GM04504 (cell line): ENCODE measurements around the gene SENP1.
"Not testable (repeated sequence)": the region's sequence is repeated elsewhere in the genome, so short reads cannot be mapped to it uniquely, and the experiment has no call there.

Experiments
- DNase-seq: peaks from one replicate; pipeline ENCODE4 v3.0.0-alpha.2; 2012; ENCODE audit warnings: low read depth

SENP1 gene

DNA sequence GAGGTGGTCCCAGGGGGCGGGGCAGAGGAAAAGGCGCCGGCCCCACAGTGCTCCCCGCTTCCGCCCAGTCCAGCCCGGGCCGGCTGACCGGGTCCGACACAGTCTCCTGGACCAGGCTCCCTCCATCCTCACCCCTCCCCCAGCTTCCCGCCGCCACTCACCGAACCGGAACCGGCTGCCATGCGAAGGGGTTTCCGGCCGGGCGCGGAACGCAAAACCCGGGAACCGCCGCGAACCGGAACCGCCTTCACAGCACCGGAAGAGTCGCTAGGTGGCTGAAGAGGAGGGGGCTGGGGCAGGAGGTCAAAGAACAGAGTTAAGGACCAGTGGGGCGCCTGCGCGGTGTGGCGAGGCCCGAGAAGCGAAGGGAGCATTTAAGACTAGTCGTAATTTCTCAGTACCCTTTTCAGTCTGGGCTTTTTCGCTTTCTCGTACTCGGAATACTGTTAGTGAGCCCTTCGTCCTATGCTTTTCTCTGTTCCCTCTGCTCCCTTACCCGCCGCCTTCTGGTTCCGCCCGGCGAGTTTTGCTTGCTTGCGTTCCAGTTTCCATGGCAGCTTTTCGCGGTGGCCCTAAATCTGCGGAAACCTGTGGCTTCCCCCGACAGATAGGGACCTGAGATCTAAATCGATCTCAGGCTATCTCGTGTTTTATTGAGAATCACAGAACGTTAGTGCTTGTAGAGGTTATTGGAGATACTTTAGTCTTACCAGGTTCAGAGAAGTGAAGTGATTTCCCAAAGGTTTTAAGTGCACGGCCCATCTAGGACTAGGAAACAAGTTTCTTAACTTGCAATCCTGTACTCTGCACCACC is at the start of gene SENP1:
TSS of gene SENP1 (minus strand) at position 213 of the 814 bp plus-strand sequence. CDS start 4,607 bp downstream, outside the sequence.
- DNase-seq, result peak; percentile 67

DNA sequence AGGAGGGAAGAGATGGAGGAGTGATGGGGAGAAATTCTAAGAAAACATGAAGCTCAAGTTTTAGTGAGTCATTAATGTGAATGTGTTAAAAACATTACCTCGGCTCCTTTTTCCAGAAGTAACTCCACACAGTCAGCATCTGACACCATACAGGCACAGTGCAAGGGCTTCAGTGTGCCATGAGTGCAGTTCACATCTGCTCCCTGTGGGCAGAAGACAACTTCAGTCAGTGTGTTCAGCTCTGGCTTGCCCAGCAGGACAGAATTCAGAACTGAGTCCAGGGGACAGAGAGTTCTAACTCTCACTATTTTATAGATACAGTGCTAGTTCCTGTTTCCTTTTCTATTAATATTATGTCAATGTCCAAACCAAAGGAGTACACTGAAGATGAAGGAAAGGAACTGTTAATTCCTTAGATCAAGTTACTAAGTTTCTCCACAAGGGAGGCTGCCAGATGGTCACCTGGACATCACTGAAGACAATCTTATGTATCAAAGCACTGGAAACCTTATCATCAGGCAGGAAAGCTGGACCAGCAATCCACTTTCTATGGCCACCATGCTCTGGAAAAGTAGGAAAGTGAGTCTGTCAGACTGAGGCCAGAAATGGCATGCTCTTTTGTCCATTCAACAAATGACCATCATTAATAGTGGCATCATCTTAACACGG is 45.4 kb upstream of the SENP1 start:
- no peak for DNase-seq

DNA sequence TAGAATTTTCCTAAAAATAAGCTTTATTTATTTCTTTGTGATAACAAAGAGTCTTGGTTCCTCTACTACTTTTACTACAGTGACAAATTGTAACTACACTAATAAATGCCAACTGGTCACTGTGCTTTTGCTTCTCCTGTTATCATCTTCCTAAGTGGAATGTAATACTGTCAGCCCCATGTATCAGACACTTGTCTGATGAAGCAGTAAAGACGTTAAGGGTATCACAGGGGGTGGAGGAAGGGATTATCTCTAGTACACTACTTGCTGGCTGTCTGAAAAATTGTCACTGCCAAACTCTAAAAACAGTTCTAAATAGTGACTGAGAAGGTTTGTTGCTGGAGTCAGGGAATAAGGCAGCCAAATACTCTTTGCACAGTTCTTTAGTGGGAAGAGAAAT is 40.1 kb upstream of the SENP1 start:
- no peak for DNase-seq

DNA sequence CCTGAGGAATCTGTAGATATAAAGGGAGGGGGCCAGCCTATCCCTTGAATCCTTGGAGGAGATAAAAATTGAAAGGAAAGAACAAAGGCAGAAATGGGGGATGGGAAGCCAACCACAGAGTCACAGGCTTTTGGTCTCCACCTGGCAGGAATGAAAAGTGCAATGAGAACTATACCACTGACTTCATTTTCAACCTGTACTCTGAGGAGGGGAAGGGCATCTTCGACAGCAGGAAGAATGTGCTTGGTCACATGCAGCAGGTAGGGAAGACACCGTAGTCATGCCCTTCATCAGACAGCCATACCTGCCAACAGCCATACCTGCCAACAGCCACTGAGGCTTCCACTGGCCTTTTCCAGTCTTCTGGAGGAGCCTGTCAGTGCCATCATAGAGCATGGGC is 38.0 kb upstream of the SENP1 start:
- DNase-seq, result no peak

DNA sequence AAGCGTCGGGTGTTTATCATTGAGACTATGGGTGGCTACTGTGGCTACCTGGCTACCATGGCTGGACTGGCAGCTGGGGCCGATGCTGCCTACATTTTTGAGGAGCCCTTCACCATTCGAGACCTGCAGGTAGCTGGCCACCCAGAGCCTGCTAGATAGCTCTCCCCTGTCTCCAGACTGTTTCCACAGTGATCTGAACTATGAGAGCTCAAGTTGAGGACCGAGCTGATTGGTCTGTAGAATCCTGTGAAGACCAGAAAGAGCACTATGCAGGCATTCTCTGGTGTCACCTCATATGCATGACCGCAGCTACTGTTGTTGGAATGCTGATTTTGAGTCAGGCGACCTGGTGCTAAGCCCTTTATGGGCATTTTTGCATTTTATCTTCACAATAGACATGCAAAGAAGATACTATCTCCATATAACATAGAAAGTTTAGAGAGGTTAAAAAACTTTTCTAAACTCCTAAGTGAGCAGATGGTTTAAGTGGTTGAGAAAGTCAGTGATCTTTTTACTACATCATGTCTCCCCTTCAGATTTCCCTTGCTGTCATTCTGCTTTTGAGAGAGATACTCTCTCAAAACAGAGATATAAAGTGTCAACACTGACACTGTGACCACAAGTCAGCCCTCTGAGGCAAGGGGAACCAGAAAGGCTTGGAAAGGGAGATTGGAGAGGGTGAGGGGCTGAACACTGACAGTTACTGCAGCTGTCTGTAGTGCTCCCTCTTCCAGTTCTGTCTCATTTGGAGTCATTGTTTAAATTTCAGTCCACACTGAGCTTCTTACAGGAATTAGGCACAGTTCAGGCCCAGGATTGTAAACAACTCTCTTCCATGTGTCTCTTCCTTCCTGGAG is 37.2 kb upstream of the SENP1 start:
- DNase-seq, result no peak

DNA sequence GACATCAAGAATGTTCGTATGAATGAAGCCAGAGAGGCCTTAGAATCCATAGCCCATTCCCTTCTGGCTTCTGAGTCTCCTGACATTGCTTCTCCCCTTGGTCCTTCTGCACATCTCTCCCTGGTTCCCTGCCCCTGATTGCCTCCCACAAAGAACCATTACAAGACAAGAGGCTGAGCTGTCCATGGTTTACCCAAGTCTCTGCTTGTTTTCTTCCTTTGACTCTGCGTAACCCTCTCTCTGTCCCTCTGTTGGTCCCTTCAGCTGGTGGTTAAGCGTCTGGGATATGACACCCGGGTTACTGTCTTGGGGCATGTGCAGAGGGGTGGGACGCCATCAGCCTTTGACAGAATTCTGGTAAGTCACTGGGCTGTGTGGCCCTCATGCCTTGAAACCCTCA is 29.1 kb upstream of the SENP1 start:
- DNase-seq, result no peak

DNA sequence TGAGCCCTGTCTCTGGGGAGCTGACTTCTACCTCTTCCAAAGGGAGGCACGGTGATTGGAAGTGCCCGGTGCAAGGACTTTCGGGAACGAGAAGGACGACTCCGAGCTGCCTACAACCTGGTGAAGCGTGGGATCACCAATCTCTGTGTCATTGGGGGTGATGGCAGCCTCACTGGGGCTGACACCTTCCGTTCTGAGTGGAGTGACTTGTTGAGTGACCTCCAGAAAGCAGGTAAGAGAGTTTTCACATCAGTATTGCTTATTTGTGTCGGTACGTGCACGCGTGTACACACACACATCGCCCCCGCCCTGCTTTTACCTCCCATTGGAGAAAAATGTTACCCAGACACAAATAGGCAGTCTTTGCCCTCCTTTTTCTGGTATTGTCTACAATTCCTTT is 26.9 kb upstream of the SENP1 start:
- DNase-seq, result no peak

DNA sequence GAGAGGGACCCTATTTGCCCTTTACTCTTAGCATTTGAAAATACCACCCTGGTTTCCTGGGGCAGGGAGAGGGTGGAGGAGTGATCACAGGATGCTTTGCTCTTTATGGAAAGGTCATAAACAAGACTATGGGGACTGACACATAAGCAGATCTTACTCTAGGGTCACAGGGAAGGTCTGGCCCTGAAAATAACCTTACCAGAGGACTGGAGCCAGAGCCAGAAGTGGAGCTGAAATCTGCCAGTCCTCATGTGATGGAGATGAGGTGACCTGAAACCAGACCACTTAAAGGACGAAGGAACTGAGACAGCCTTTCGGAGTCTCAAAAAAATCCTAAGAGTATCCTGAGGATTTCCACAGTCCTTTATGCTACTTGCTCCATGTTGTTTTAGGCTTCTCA is 25.6 kb upstream of the SENP1 start:
- DNase-seq, result no peak

DNA sequence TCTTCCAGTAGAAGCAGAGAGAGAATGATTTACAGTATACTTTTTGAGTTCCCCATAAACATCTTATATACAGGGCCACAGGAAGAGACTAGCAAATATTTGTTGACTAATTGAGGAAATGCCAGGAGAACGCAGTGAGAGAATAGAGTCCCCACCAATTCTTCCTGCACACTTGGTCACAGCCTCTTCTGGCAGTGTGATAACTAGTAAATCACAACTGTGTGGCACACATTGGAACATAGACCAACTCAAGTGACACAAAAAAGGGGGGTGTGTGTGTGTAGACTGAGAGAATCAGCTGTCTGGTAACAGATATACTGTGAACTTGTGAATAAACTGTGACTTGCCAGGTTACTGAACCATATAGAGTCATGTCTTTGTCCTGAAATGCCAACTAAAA is 23.5 kb upstream of the SENP1 start:
- no peak for DNase-seq

DNA sequence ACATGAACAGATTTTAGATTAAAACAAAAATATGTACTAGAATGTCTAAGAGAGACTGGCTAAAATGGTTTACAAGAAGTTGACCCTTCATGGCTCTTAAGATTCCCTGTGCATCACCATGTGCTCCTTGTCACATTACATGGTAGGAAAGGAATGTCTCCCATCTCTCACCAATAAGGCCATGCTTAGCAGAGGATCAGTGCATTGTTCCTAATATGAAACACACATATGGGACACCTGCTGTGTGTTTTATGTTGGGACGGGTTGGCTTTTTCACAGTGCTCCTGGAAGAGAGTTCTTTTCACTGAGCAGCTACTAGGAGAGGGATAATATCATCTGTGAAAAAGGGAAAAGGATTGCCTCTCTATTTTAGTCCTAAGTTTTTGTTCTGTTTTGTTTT is 22.9 kb upstream of the SENP1 start:
- DNase-seq, result no peak

DNA sequence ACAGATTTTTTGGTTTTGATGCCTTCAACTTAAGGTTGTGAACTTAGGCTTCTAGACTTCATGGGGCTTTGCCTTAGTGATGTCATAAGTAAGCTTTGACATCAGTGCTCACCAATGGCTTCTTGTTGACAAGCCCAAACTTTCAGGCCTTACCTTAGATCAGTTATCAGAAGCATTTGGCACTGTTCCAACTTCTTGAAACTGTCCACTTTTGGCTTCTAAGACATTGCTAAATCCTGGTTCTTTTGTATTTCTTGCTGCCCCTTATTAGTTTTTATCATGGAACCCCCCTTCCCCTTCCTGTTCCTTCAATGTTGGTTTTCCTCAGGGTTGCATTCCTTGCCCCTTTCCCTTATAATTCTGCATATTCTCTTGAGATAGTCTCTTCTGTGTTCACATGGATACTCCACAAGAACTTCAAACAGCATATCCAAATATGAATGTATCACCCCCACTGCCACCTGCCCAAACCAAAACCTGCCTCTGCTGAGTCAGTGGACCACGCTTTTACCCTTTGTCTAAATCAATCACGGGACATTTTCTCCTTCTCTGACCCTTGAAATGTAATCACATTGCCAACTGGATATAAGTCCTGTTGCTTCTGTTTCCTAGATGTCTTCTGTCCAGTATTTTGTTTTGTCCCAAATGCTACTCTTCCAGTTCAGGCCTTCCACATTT is 21.2 kb upstream of the SENP1 start:
- DNase-seq, result no peak

DNA sequence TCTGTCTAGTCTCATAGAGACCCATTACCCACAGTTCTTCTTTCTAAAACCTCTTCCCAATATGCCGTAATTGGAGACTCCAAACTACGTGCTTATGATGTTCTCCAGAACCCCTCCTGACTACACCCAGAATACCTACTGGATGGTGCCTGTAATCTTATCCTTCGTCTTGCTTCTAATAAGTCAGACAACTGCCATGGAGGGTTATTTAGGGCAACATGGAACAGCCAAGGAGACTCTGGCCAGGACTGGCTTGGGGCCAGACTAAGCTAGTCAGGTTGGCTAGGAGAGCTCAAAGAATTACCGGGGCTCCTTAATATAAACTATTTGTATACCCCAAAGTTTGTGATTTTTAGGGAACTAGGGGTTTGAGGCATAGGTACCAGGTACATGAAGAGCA is 20.1 kb upstream of the SENP1 start:
- no peak for DNase-seq

DNA sequence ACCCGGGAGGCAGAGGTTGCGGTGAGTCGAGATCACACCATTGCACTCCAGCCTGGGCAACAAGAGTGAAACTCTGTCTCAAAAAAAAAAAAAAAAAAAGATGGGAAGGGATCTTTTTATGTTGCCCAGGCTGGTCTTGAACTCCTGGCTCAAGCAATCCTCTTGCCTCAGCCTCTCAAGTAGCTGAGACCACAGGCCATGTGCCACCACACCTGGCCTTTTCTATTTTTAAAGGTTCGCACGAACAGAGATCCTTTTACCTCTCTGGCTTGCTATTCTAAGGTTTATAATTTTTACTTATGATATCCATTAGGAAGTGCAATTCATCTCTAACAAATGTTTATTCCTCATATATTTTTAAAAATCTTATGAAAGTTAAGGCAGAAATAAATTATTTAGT is 19.7 kb upstream of the SENP1 start:
- not testable (repeated sequence) for DNase-seq

DNA sequence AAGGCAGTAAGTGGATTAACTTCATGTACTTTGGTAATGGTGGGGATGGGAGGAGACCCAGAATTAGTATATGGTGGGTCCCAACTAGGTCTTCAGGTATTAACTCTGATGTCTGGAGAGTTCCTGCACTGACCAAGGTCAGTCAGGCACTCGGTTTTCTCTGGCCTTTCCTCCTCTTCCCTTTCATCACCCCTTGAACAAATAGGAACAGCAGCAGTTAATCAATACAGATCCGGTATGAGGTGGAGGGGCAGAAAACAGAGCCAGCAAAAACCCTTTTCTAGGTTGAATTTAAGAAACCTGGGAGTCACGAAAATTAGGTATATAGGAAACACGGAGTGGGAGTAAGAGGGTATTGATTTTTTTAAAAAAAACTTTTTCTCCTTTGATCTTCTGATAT is 17.3 kb upstream of the SENP1 start:
- DNase-seq, result no peak

DNA sequence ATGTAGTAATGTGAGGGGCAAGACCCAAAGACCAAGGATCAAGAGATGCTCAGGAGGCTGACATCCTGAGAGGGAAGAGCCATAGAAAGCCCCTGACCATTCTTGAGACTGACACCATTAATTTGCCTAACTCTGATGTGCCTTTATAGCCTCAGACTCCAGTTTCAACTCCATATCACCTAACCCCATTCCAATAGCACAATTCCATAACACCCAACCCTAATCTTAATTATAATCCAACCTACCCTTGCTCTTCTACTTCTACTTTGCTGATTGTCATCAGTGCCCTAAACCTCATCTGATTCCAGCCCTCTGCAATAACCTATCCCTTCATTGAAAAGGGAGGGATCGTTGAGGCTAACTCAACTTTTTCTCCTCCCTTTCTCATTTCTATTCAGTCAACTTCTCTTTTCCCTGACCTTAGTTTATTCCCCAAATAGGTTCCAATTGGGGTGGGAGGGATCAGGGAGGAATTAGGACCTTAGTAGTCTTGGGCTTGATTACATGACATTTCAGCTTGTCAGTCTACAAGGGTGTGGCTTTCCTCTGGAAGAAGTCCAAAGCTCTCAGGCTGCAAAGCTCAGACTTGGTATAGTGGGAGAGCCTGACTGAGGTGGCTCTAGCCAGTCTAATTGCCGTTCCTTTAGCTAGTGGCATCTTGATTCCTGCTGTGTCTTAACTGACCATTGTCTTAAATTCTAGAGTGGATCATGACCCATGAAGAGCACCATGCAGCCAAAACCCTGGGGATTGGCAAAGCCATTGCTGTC is 16.4 kb upstream of the SENP1 start:
- DNase-seq, result no peak

DNA sequence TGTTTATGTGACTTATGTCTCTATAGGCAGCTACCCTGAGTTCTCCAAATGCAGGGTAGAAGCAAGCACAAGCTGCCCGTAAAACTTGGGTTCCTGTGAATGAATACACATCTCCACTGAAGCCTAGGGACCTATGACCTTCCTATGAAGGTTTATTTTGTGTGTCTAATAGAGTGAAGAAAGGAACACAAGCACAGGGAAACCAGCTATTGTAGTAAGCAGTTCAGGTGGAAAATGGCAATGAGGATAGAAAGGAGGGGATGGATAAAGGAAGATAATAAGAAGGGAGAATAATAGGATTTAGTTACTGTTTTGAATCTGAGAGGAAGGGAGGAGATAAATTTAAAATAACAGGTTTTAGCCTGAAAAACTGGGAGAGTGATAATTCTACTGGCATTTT is 15.6 kb upstream of the SENP1 start:
- no peak for DNase-seq

DNA sequence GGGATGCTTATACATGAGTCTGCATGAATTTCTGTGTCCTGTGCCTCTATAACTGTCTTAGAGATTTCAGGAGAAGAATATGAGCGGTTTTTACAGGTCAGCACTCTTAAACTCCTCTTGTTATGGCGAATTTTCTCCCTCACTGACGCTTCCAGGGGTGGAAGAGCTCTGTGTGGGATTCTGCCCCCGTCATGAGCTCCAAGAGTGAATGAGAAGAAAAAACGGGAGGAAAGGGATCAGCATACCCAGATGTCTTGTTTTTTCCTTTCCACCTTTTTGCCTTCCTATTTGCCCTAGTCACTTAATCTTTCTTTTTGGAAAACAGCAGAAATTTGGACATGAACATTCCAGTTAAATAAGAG is 13.9 kb upstream of the SENP1 start:
- DNase-seq, result no peak

DNA sequence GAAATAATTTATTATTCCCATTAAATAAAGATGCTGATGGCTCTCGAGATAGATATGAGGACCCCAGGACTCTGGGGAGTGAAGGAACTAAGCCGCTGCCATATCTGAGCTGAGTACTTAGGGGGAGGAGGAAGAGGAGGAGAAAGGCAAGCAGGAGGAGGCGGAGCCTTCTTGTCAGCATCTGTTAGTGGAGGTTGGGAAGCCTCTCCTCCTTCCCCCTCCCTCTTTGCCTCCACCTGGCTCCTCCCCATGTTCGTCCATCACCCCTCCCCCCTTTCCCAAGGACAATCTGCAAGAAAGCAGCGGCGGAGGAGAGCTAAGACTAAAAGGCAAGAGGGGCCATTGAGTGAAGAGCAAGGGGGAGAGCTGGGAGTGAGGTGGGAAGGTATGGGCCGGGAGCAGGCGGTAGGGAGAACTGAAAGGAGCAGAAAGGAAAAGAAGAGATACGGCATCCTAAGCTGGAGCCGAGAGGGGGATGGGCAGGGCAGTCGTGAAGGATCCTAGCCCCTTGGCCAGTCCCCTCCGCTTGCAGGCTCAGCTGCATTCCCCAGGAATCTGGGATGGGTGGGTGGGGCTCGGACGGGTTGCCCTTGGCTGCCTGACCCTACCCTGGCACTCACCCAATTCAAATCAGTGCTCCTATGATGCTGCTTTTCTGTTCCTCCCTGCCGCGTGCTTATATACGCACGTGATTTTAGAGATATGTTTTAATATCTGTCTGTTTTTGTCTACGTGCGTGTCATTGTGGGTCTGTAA is 13.4 kb upstream of the SENP1 start, which contains the start of gene PFKM:
TSS of gene PFKM (plus strand) at position 287 of the 756 bp plus-strand sequence. CDS start 3,411 bp downstream, outside the sequence.
- DNase-seq, result peak; percentile 58

DNA sequence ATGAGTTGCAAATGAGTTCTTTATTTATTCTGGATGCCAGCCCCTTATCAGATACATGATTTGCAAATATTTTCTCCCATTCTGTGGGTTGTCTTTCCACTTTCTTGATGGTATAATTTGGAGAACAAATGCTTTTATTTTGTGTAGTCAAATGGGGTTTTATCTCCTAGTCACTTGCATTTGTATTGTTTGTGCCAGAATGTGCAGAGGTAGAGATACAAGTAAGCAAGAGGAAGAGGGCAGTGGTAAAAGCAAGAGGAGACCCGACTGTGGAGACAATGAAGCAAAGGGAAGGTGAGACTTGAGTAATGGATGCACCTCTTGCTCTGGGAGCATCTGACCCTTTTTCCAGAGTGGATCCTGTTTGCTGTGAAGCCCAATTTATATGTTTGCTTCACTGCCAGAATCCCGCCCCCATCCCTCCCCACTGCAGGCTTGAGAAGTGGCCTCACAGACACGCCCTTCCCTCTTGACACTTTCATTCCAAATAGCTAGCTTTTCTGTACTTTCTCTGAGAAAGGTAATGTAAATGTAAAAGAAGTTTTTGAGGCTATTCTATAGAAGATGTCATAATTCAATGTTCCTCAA is 12.5 kb upstream of the SENP1 start:
- no peak for DNase-seq

DNA sequence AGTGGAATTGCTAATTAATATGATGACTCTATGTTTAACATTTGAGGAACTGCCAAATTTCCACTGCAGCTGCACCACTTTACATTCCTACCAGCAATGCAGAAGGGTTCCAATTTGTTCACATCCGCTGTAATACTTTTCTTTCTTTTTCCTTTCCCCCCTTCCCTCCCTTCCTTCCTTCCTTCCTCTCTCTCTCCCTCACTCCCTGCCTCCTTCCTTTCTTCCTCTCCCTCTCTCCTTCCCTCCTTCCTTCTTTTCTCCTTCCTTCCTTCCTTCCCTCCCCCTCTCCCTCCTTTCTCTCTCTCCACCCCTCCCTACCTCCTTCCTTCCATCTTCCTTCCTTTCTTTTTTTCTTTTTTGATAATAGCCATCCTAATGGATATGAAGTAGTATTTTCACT is 10.1 kb upstream of the SENP1 start:
- no peak for DNase-seq
